HEK293 (cell line): ENCODE data around the gene KRT15.

Experiments
- CTCF ChIP-seq: fragments of 450-650 bp; formaldehyde crosslinking; IDR thresholded peaks from 2 replicates; pipeline ENCODE4 v1.5.1; 2016; ENCODE audit warnings: missing biosample characterization, missing genetic modification characterization
- REST ChIP-seq: fragments of 450-650 bp; formaldehyde crosslinking; IDR thresholded peaks from 2 replicates; pipeline ENCODE4 v1.5.1; 2016; ENCODE audit warnings: missing biosample characterization, missing genetic modification characterization
- ZBTB49 ChIP-seq: fragments of 450-650 bp; formaldehyde crosslinking; IDR thresholded peaks from 2 replicates; pipeline ENCODE4 v1.5.1; 2016; ENCODE audit warnings: missing biosample characterization, missing genetic modification characterization, low read depth
- ZFP37 ChIP-seq: fragments of 450-650 bp; formaldehyde crosslinking; IDR thresholded peaks from 2 replicates; pipeline ENCODE4 v1.5.1; 2016; ENCODE audit warnings: missing biosample characterization, missing genetic modification characterization
- ZNF112 ChIP-seq: fragments of 450-650 bp; formaldehyde crosslinking; IDR thresholded peaks from 2 replicates; pipeline ENCODE4 v1.5.0; 2017; ENCODE audit warnings: missing biosample characterization, missing genetic modification characterization

- TF ChIP-seq ZNF112, result no peak
- no peak for TF ChIP-seq CTCF
- no peak for TF ChIP-seq ZBTB49 (tag by site-specific recombination)
- no peak for TF ChIP-seq ZFP37 (tag by site-specific recombination)
- no peak for TF ChIP-seq REST
Observed at GRCh38 chr17:41544935-41545334, 26.2 kb upstream of the KRT15 start.
